ENCODE measurements around the gene OTOP3. TPM values are rescaled to one million over a fixed set of nuclear protein-coding genes. Genes with fewer than 3 reads are reported as not detected.
A peak's percentile ranks its signal among the peaks of the same experiment; 100 is the strongest.

OTOP3 gene
- total RNA-seq, 1 experiment from 2014 or later, result not detected

GRCh38 chr17:74954115-74954514 is 18.4 kb downstream of the OTOP3 start:
- H3K9me3 ChIP-seq (replicated peaks), result no peaks in the 10 kb centered on the region
- H3K4me3 ChIP-seq, result no peak overlapping the region
- peak in 1 of 2 experiments; percentile 49 for DNase-seq (ENCODE audit: low read depth in 1 of 2, low spot score in 2 of 2)
- H3K36me3 ChIP-seq, result no peaks in the 10 kb centered on the region
- peaks cover 76% of the 10 kb centered on the region for H3K27me3 ChIP-seq (replicated peaks)
- no peak overlapping the region for H3K27ac ChIP-seq
- H3K4me1 ChIP-seq (replicated peaks), result no peaks in the 10 kb centered on the region

DNA sequence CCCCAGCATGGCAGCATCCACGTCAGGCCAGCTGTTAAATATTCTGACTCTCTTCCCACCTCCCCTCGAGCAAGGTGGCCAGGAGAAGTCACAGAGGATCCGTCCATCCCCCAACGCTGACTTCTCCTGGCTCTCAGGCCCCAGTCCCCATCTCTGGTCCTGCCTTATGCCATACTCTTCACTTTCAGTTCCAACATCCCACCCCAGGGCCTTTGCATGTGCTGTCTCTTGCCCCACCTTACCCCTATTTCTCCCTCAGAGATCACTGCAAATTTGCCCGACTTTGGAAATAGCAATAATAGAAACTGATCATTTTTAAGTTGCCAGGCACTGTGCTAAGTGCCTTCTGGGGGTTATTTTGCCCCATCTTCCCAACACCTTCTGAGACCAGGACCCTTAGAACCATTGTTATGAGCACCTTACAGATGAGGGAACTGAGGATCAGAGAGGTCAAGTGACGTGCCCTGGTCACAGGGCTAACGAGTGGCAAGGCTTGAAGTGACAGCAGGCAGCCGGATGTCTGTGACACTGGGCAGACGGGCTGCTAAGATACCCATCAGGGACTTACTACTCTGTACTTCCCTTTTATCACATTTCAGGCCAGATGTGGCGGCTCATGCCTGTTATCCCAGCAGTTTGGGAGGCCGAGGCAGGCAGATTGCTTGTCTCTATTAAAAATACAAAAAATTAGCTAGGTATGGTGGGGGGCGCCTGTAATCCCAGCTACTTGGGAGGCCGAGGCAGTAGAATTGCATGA is 19.1 kb downstream of the OTOP3 start:
- Histone ChIP-seq H3K27ac (no peak overlapping the region), H3K36me3 (no peaks in the 10 kb centered on the region), H3K4me1 (replicated peaks) (no peaks in the 10 kb centered on the region), H3K27me3 (replicated peaks) (peaks cover 69% of the 10 kb centered on the region), H3K9me3 (replicated peaks) (no peaks in the 10 kb centered on the region), H3K4me3 (no peak overlapping the region)
- DNase-seq (ENCODE audit: low read depth in 1 of 2, low spot score in 2 of 2), result no peak

DNA sequence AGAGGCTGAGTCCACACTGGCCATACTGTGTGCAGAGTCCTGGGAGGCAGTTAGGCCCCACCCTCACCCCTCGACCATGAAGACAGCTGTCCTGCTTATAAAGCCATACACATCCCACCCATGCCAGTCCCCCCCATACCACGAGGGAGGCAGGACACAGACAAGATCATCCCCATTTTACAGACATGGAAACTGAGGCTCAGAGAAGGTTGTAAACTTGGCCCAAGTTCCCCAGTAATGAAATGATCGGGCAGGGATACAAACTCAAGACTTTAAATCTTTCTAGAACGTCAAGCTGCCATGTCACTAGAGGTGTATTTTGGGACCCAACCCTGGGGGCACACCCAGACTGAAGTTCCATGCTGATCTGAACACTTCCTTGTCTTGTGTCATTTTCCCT is 20.4 kb downstream of the OTOP3 start:
- H3K9me3 ChIP-seq (replicated peaks), result no peaks in the 10 kb centered on the region
- no peaks in the 10 kb centered on the region for H3K4me1 ChIP-seq (replicated peaks)
- DNase-seq (ENCODE audit: low read depth in 1 of 2, low spot score in 2 of 2), result no peak
- H3K27ac ChIP-seq, result no peak overlapping the region
- no peak overlapping the region for H3K4me3 ChIP-seq
- peaks cover 56% of the 10 kb centered on the region for H3K27me3 ChIP-seq (replicated peaks)
- no peaks in the 10 kb centered on the region for H3K36me3 ChIP-seq

DNA sequence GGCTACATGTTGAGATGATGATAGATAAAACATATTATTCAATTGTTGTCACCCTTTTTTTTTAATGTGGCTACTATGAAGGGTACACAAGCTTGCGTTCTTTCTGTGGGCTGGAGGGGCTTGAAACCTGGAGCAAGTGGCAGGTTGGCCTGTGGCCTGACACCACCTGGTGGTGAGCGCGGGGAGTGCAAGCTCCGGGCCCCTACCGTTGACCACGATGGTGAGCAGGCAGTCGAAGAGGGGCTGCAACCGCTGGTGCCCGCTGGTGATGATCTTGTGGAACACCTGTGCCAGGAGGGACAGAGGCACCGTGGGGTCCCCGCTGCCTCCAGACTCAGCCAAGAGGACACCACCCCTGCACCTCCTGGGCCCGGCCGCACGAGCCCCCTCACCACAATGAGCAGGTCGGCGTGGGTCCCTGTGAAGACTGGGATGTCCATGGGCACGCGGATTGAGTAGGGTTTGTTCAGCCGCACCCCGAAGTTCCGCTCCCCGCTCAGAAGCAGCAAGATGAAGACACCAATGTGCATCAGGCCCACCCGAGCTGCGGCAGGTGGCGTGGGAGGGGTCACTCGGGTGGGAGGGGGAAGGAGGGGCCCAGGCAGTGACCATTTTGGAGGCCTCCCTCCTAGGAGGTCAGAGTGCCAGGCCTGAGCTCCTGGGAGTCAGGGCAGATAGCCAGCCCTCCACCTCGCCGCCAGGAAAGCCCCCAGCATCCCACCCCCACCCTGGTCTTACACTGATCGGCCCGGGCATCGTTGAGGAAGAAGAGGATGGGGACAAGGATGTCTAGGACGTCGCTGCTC is 22.4 kb downstream of the OTOP3 start:
- no peaks in the 10 kb centered on the region for H3K36me3 ChIP-seq
- peaks cover 36% of the 10 kb centered on the region for H3K27me3 ChIP-seq (replicated peaks)
- no peaks in the 10 kb centered on the region for H3K9me3 ChIP-seq (replicated peaks)
- H3K4me3 ChIP-seq, result no peak overlapping the region
- peak; percentile 63 to 85 for DNase-seq (ENCODE audit: low read depth in 1 of 2, low spot score in 2 of 2)
- no peaks in the 10 kb centered on the region for H3K4me1 ChIP-seq (replicated peaks)
- H3K27ac ChIP-seq, result no peak overlapping the region

DNA sequence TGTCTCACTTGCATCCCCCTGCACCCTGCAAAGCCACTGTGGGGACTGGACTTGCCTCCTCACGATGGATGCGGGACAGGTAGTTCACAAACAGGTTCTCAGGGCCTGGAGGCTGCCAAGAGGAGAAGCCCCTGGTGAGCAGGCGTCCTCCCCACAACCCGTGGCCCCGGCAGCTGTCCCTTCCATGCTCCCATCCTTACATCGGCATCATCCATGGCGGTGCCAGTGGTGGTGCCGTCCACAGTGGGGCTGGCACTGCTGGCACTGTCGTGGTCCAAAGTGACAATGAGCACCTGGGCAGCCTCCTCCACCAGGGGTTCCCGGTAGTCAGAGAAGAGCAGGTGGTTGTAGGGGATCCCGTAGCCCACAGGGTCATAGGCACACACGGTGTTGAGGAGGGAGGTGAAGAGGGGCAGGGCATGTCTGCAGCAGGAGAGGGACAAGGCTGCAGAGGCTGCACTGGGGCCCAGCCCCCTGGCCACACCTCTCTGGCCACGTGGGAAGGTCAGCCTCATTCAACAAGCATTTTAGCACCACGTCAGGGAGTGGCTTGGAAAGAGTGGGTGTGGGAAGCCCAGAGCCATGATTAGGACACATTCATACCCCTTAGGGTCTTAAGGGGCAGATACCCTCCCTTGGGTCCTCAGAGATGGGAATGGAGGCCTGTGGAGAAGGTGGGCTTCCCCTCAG is 24.3 kb downstream of the OTOP3 start:
- no peak overlapping the region for H3K4me3 ChIP-seq
- H3K36me3 ChIP-seq, result no peaks in the 10 kb centered on the region
- H3K9me3 ChIP-seq (replicated peaks), result no peaks in the 10 kb centered on the region
- peaks cover 17% of the 10 kb centered on the region for H3K27me3 ChIP-seq (replicated peaks)
- H3K4me1 ChIP-seq (replicated peaks), result no peaks in the 10 kb centered on the region
- no peak for DNase-seq (ENCODE audit: low read depth in 1 of 2, low spot score in 2 of 2)
- H3K27ac ChIP-seq, result no peak overlapping the region

DNA sequence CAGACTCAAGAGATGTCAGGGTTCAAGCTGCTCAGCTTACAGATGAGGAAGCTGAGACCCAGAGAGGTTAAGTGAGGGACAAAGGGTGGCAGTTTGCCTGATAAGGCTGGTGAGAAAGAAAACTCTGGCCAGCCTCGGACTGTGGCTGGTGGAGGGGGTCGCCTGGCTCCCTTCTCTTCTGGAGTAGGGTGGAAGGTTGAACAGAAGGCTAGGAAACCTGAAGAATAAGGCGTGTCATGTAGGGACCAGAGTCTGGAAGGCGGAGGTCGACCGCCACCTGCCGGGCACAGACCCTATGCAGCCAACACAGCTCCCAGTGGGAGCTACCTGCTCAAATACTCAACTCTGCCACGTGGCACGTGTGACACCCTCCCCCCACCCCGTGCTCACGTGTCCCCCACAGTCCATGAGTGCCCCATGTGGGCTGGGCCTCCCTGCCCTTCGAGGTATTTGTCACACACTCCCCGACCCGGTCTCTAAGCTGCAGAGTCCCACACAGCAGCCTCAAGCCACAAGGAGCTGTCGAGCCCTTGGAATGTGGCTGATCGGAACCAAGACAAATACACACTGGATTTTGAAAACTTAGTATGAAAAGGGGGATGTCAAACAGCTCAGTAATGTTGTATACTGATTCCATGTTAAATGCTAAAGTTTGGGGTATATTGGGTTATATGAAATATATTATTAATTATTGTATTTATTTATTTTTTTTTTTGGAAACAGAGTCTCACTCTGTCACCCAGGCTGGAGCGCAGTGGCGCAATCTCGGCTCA is 25.1 kb downstream of the OTOP3 start:
- Histone ChIP-seq H3K4me3 (no peak overlapping the region), H3K36me3 (no peaks in the 10 kb centered on the region), H3K4me1 (replicated peaks) (no peaks in the 10 kb centered on the region), H3K27ac (no peak overlapping the region), H3K9me3 (replicated peaks) (no peaks in the 10 kb centered on the region), H3K27me3 (replicated peaks) (peaks cover 10% of the 10 kb centered on the region; the same call in 1 of the 2 replicates)
- peak; percentile 44 to 63 for DNase-seq (ENCODE audit: low read depth in 1 of 2, low spot score in 2 of 2)

- H3K27ac ChIP-seq, result no peak overlapping the region
- no peaks in the 10 kb centered on the region for H3K36me3 ChIP-seq
- DNase-seq (ENCODE audit: low read depth in 1 of 2, low spot score in 2 of 2), result peak; percentile 84 to 92
- no peaks in the 10 kb centered on the region for H3K4me1 ChIP-seq (replicated peaks)
- no peaks in the 10 kb centered on the region for H3K9me3 ChIP-seq (replicated peaks)
- H3K4me3 ChIP-seq, result no peak overlapping the region
- peaks cover 3% of the 10 kb centered on the region; the same call in 1 of the 2 replicates for H3K27me3 ChIP-seq (replicated peaks)
Observed at GRCh38 chr17:74961657-74962350, 26.1 kb downstream of the OTOP3 start.

GRCh38 chr17:74962622-74963394 is 27.1 kb downstream of the OTOP3 start:
- no peaks in the 10 kb centered on the region for H3K36me3 ChIP-seq

GRCh38 chr17:74963656-74964055 is 28.0 kb downstream of the OTOP3 start:
- no peaks in the 10 kb centered on the region for H3K9me3 ChIP-seq (replicated peaks)
- H3K4me3 ChIP-seq, result no peak overlapping the region
- DNase-seq (ENCODE audit: low read depth in 1 of 2, low spot score in 2 of 2), result peak in 1 of 2 experiments; percentile 50
- H3K4me1 ChIP-seq (replicated peaks), result no peaks in the 10 kb centered on the region
- H3K27ac ChIP-seq, result no peak overlapping the region
- no peaks in the 10 kb centered on the region for H3K36me3 ChIP-seq
- no peaks in the 10 kb centered on the region; the same call in 1 of the 2 replicates for H3K27me3 ChIP-seq (replicated peaks)

More at GRCh38 chr17:74962622-74963394, 27.1 kb downstream of the OTOP3 start:
- no peak overlapping the region for H3K27ac ChIP-seq
- no peak overlapping the region for H3K4me3 ChIP-seq
- H3K9me3 ChIP-seq (replicated peaks), result no peaks in the 10 kb centered on the region
- DNase-seq (ENCODE audit: low read depth in 1 of 2, low spot score in 2 of 2), result peak in 1 of 2 experiments; percentile 47
- no peaks in the 10 kb centered on the region for H3K4me1 ChIP-seq (replicated peaks)
- H3K27me3 ChIP-seq (replicated peaks), result peaks cover under 1% of the 10 kb centered on the region; the same call in 1 of the 2 replicates

DNA sequence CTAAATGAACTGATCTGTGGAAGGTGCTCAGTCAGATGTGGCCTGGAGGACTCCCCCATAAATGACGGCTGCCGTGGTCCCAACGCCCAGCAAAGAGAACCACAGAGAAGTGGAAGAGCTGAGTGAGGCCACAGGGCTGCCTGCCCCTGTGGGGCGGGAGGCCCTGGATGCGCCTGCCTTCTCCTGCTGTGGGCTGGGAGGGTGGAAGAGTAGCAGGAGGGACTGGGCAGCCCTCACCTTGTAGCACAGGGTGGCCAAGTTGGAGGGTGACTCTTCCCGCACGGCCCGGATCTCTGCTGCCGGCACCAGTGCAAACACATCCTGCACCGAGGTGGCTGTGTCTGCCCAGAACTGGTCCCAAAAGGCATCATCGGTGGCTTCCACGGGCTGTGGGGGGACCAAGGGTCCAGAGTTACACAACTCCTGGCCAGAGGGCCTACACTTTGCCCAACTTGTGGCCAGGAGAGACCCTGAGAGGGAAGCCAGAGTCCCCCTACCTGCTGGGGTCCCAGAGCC is 28.6 kb downstream of the OTOP3 start:
- H3K4me1 ChIP-seq (replicated peaks), result no peaks in the 10 kb centered on the region
- no peak overlapping the region for H3K27ac ChIP-seq
- no peak for DNase-seq (ENCODE audit: low read depth in 1 of 2, low spot score in 2 of 2)
- no peak overlapping the region for H3K4me3 ChIP-seq
- H3K27me3 ChIP-seq (replicated peaks), result no peaks in the 10 kb centered on the region; the same call in 1 of the 2 replicates
- no peaks in the 10 kb centered on the region for H3K36me3 ChIP-seq
- H3K9me3 ChIP-seq (replicated peaks), result no peaks in the 10 kb centered on the region

GRCh38 chr17:74964988-74965622 is 29.4 kb downstream of the OTOP3 start:
- Histone ChIP-seq H3K27me3 (replicated peaks) (peaks cover under 1% of the 10 kb centered on the region; the same call in 1 of the 2 replicates), H3K9me3 (replicated peaks) (no peaks in the 10 kb centered on the region), H3K4me3 (no peak overlapping the region), H3K4me1 (replicated peaks) (no peaks in the 10 kb centered on the region), H3K36me3 (no peaks in the 10 kb centered on the region), H3K27ac (no peak overlapping the region)
- no peak for DNase-seq (ENCODE audit: low read depth in 1 of 2, low spot score in 2 of 2)
